HG03520 (cell line): ENCODE results near the gene OGN.

ENCODE experiments used
- ATAC-seq: cut with Tn5 transposase; IDR thresholded peaks from one replicate; pipeline ENCODE4 v1.9.1; 2021; ENCODE audit warnings: mild to moderate bottlenecking, moderate library complexity; ENCODE audit not compliant: unreplicated experiment

Gene OGN

DNA sequence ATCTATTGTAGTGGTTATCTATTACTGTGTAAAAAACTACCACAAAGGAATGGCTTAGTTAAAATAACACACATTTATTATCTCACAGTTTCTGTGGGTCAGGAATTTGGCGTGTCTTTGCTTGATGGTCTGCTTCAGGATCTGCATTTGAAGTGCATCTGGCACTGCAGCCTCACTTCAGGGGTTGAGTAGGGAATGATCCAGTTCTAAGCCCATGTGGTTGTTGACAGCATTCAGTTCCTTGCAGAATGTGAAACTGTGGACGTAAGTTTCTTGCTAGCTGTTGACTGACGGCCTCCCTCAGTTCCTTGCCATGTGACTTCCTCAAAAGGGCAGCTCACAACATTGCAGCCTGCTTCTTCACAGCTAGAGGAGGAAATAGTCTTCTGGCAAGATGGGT lies 2.1 kb upstream of the OGN start:
- ATAC-seq, result no peak

DNA sequence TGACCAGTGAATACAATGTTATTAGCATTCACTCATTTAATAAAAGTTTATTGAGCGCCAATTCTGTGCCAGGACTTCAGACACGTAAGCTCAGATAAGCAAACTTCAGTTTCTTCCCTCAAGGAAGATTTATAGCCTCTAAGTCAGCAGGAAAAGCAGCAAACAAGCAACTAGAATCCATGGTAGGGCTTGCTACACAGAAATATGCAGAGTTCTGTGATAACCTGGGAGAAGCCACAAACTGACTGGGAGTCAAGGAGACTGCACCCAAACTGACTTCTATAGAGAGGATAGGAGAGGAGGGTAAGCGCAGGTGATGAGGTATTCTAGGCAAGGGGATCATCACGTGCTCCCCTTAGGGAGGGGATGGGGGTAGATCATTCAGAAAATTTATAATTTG lies 1.4 kb upstream of the OGN start:
- ATAC-seq, result no peak

GRCh38 chr9:92402826-92403745 lies 1.3 kb downstream of the OGN start:
- no peak for ATAC-seq

- no peak for ATAC-seq
These were observed 2.0 kb downstream of the OGN start for GRCh38 chr9:92402360-92402759.

- ATAC-seq, result no peak
These were observed 6.5 kb downstream of the OGN start for GRCh38 chr9:92397853-92398252.

GRCh38 chr9:92395617-92396016 lies 8.8 kb downstream of the OGN start:
- ATAC-seq, result no peak

DNA sequence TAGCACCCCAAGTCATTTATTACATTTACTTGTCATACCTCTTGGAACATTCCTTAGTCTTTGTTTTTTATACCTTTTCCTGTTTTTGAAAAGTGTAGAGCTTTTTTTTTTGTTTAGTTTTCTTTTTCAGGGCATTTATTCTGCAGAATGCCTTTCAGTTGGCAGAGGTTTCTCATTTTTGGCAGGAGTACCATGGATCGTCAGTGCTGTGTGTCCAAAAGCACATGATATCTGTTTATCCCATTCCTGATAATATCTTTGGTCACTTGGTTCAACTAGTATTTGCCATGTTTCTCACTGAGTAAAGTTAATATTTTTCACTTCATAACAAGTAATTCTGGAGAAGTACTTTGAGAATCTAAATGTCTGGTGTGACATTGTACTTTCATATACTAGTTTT lies 10.7 kb downstream of the OGN start:
- no peak for ATAC-seq

GRCh38 chr9:92392690-92393089 lies 11.7 kb downstream of the OGN start:
- no peak for ATAC-seq

DNA sequence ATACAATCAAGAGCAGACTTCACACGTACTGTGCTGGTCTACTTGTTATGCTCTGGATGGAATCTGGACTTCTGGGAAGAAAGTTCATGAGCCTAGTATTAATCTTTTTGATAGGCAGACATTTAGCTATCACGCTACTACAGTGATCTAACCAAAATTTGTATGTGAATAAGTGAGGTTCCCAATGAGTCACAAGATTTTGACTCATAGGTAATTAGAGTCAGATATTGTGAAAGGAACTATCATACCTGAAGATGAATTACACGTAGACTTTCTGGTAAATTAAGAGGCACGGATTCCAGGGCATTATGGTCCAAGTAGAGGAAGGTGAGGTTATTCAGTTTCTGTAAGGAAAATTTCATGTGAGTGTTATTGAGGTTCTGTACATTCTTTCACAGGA lies 18.4 kb downstream of the OGN start:
- ATAC-seq, result no peak

DNA sequence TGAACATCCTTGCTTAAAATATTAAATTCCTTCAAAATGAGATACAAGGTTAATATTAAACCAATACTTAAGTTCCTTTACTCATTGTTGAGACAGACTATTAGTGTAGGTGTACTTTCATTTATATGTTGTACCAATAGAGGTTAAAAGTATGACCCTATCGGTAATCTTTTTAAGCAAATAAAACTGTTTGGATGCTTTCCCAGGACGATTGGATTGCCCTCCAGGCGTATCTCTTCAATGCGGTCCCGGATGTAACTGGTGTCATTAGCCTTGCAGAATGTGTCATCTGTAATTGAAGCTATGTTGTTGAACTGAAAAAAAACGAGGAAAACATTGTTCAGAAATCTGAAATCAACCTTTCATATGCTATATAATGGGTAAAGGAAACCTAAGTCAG lies 18.9 kb downstream of the OGN start:
- no peak for ATAC-seq

DNA sequence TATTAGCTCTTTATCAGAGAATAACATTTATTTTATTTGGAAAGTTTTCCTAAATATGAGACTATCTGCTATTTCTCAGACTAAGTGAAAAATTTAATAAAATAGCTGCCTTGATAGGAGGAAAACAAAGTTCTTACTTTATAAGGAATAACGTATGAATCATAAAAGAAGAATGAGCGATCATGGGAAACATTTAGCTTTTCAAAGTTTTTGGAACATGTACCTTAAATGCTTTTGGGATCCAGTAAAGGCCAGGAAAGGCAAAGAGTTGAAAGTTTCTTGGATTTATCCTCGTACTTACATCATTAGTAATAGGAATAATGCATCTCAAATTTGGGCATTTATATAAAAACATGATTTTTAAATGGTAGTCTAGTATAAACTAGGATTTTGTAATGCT lies 19.4 kb downstream of the OGN start:
- ATAC-seq, result no peak

GRCh38 chr9:92384375-92384774 lies 20.0 kb downstream of the OGN start:
- no peak for ATAC-seq

DNA sequence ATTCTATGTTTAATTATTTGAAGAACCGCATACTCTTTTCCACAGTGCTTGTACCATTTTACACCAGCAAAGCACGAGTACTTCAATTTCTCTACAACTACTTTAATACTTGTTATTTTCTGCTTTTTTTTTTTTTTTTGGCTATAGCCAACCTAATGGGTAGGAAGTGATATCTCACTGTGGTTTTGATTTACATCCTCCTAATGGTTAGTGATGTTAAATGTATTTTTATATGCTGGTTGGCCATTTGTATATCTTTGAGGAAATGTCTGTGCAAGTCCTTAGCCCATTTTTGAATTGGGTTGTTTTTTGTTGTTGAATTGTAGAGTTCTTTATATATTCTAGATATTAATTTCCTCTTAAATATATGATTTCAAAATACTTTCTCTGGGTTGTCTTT lies 22.6 kb downstream of the OGN start:
- ATAC-seq, result no peak

GRCh38 chr9:92380603-92381002 lies 23.8 kb downstream of the OGN start:
- ATAC-seq, result no peak

GRCh38 chr9:92378865-92379560 lies 25.4 kb downstream of the OGN start:
- ATAC-seq, result no peak

GRCh38 chr9:92377876-92378275 lies 26.5 kb downstream of the OGN start:
- no peak for ATAC-seq

DNA sequence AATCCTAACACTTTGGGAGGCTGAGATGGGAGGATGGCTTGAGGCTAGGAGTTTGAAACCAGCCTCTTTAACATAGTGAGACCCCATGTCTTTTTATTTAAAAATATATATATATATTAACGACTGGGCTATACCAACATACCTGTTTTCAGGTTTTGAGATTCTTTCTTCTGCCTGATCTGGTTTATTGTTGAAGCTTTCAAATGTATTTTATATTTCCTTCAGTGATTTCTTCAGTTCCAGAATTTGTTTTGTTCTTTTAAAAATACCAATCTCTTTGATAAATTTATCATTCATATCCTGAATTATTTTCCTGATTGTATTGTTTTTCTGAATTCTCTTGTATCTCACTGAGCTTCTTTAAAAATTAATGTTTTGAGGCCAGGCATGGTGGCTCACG lies 31.2 kb downstream of the OGN start:
- no peak for ATAC-seq

GRCh38 chr9:92369075-92369474 lies 35.3 kb downstream of the OGN start:
- ATAC-seq, result no peak

GRCh38 chr9:92360083-92360482 lies 44.3 kb downstream of the OGN start:
- no peak for ATAC-seq

GRCh38 chr9:92359394-92359995 lies 44.9 kb downstream of the OGN start:
- no peak for ATAC-seq

GRCh38 chr9:92353051-92353450 lies 51.3 kb downstream of the OGN start:
- no peak for ATAC-seq

- ATAC-seq, result no peak
These were observed 53.6 kb downstream of the OGN start for GRCh38 chr9:92350740-92351133.
